ENCODE results near the gene EPAS1. TPM values are rescaled to one million over a fixed set of nuclear protein-coding genes. Genes with fewer than 3 reads are reported as not detected.

The EPAS1 gene
- total RNA-seq, 2 donors from 2014 or later: 517 to 667 TPM

GRCh38 chr2:46284796-46285195 is 12.4 kb upstream of the EPAS1 start:
- Histone ChIP-seq H3K9me3 (no peaks in the 10 kb centered on the region), H3K27ac (no peak overlapping the region), H3K4me1 (ENCODE audit: control insufficient read depth in 1 of 2, low read depth in 2 of 2) (no peaks in the 10 kb centered on the region), H3K4me3 (no peak overlapping the region), H3K36me3 (no peaks in the 10 kb centered on the region), H3K27me3 (replicated peaks; ENCODE audit: insufficient read depth) (no peaks in the 10 kb centered on the region)
- ATAC-seq (ENCODE audit: insufficient number of reproducible peaks, low FRiP score, low read depth) (no peak), DNase-seq (ENCODE audit: low spot score) (no peak)
- no peak for TF ChIP-seq CTCF (IDR thresholded peaks at IDR 0.05)

GRCh38 chr2:46286715-46287114 is 10.5 kb upstream of the EPAS1 start:
- no peak for TF ChIP-seq CTCF (IDR thresholded peaks at IDR 0.05)
- ATAC-seq (ENCODE audit: insufficient number of reproducible peaks, low FRiP score, low read depth) (no peak), DNase-seq (ENCODE audit: low spot score) (no peak)
- no peaks in the 10 kb centered on the region for H3K4me1 ChIP-seq (ENCODE audit: control insufficient read depth in 1 of 2, low read depth in 2 of 2)
- H3K9me3 ChIP-seq: no peaks in the 10 kb centered on the region
- H3K27me3 ChIP-seq (replicated peaks; ENCODE audit: insufficient read depth): no peaks in the 10 kb centered on the region
- H3K36me3 ChIP-seq: no peaks in the 10 kb centered on the region
- no peak overlapping the region for H3K27ac ChIP-seq
- H3K4me3 ChIP-seq: no peak overlapping the region

GRCh38 chr2:46290078-46290477 is 7.1 kb upstream of the EPAS1 start:
- Histone ChIP-seq H3K4me3 (no peak overlapping the region), H3K36me3 (no peaks in the 10 kb centered on the region), H3K4me1 (ENCODE audit: control insufficient read depth in 1 of 2, low read depth in 2 of 2) (no peaks in the 10 kb centered on the region), H3K27ac (no peak overlapping the region), H3K9me3 (no peaks in the 10 kb centered on the region), H3K27me3 (replicated peaks; ENCODE audit: insufficient read depth) (no peaks in the 10 kb centered on the region)
- DNase-seq (ENCODE audit: low spot score) (no peak), ATAC-seq (ENCODE audit: insufficient number of reproducible peaks, low FRiP score, low read depth) (no peak)
- no peak for TF ChIP-seq CTCF (IDR thresholded peaks at IDR 0.05)

- H3K27me3 ChIP-seq (replicated peaks; ENCODE audit: insufficient read depth): no peaks in the 10 kb centered on the region
- H3K9me3 ChIP-seq: no peaks in the 10 kb centered on the region
- no peak for TF ChIP-seq CTCF (IDR thresholded peaks at IDR 0.05)
- H3K4me1 ChIP-seq (ENCODE audit: control insufficient read depth in 1 of 2, low read depth in 2 of 2): peaks cover 0 to 6% of the 10 kb centered on the region in 2 donors
- no peak for ATAC-seq (ENCODE audit: insufficient number of reproducible peaks, low FRiP score, low read depth)
- DNase-seq (ENCODE audit: low spot score): no peak
- no peaks in the 10 kb centered on the region for H3K36me3 ChIP-seq
- H3K4me3 ChIP-seq: no peak overlapping the region
- no peak overlapping the region for H3K27ac ChIP-seq
These were observed 3.7 kb upstream of the EPAS1 start for GRCh38 chr2:46293466-46293865.

GRCh38 chr2:46294176-46294836 is 2.9 kb upstream of the EPAS1 start:
- DNase-seq (ENCODE audit: low spot score) (no peak), ATAC-seq (ENCODE audit: insufficient number of reproducible peaks, low FRiP score, low read depth) (no peak)
- Histone ChIP-seq H3K27ac (no peak overlapping the region), H3K4me3 (no peak overlapping the region), H3K27me3 (replicated peaks; ENCODE audit: insufficient read depth) (no peaks in the 10 kb centered on the region), H3K4me1 (ENCODE audit: control insufficient read depth in 1 of 2, low read depth in 2 of 2) (peaks cover 0 to 6% of the 10 kb centered on the region in 2 donors), H3K36me3 (no peaks in the 10 kb centered on the region), H3K9me3 (no peaks in the 10 kb centered on the region)
- no peak for TF ChIP-seq CTCF (IDR thresholded peaks at IDR 0.05)

All from thoracic aorta (tissue), 2 donors.